ENCODE data around the gene FRZB.
"Not testable (repeated sequence)": the region's sequence is repeated elsewhere in the genome, so short reads cannot be mapped to it uniquely, and the experiment has no call there.

FRZB gene, protein sequence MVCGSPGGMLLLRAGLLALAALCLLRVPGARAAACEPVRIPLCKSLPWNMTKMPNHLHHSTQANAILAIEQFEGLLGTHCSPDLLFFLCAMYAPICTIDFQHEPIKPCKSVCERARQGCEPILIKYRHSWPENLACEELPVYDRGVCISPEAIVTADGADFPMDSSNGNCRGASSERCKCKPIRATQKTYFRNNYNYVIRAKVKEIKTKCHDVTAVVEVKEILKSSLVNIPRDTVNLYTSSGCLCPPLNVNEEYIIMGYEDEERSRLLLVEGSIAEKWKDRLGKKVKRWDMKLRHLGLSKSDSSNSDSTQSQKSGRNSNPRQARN

DNA sequence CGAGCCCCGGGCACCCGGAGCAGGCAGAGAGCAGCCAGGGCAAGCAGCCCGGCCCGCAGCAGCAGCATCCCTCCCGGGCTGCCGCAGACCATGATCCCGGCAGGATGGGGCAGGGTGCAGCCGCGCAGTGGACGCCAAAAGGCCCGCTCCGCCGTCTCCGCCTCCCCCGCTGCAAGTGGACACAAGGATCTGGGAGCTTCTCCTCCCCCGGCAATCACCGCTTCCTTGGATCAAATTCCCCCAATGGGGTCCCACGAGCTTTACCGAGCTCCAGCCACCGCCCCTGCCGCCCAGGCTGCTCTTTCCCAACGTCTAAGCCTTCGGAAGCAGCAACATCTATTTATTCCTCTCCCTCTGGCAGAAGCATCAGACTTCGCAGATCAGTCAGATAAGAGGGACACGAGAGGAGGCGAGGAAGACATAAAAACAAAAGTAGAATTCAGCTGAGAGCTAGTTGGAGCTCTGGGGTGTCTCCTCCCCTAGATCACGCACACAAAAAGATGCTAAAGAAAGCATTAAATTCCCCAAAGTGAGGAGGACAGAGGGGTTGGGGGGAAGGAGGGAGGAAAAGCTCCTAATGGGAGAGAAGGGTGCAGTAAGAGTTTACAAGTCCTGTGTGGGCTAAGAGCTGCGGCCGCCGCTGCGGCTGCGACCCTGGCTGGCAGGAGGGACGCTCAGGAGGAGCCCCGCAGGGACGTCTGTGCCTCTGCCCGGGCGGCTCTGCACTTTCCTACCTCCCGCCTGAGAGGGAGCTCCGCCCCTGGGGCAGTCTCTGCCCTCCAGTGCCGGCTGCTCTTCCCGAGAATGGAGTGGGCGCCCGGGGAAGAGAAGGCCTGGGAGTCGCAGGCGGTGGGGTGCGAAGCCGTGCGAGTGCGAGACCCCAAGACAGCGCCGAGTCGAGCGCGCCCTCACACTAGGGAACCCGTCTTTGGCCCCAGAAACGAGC is at the start of gene FRZB:
Gene FRZB (minus strand): TSS at position 177 of the 946 bp plus-strand sequence. CDS start 85 bp downstream, at position 92.
- no peak for DNase-seq

DNA sequence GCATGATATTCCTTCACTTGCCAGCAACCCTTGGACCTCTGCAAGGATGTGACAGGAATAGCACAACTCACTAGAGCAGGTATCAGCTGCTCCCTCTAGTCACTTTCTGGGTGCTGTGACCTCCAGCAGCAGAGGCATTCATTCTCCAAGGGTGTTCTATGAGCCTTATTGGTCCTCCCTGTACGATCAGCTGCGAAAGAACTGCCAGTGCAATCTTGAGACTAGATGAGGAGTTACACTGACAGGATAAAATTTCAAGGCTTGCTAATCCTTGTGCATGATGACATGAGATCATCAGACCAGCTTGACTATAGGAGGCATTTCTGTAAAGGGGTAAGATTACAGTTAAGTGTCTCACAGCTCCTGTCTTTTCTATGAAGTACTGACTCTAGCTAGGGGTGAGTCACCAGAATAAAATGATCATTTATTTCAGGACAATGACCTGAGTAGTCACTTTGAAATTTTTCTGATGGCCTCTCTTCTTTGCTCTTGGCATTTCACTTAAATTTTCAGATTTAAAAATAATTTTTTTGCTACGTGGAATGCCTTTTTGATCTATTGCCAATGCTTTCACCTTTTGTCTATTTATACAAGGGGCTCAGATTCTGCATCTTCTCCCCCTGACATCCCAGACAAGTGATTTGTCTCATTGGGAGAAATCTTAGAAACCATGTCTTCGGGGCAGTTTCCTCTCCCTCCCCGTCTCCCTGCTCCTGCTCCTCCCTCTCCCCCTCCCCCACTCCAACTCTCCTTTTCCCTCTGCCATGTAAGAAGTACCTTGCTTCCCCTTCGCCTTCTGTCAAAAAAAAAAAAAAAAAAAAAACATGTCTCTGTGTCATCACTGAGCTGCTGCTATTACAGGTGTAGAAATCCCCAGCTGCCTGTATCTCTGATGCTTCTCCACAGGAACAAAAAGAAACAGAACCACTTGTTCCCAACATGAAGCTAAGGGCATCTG is 49.2 kb upstream of the FRZB start:
- DNase-seq: no peak

DNA sequence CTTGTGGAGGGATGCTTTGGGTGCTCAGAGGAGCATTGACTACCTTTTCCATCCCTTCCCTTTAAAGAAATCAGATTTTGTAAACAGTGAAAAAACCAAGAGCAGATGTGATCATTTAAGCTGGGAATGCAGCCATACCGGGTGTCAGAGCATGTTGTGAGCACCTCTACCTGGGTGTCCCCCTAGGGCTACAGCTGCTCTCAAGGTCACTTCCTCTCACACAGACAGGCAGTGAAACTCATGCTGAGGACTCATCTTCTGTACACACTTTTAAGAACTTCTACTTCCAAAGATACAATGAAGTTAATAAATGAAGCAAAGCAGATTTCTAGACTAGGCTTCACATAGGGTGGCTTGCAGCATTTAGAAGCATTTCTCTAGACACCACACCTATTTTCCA is 48.4 kb upstream of the FRZB start:
- no peak for DNase-seq

DNA sequence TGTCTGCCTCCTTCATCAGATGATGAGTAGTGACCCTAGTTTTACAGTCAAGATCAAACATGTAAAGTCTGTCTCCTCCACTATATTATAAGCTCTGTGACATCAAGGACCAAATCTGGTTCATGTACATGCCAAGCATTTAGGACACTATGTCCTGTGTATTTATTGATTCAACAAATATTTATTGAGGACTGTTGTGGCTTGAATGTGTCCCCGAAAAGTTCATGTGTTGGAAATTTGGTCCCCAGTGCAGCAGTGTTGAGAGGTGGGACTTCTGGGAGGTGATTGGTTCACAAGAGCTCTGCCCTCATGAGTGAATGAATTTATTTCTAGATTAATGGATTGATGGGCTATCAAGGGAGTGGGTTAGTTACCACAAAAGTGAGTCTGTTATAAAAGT is 46.6 kb upstream of the FRZB start:
- DNase-seq: no peak

DNA sequence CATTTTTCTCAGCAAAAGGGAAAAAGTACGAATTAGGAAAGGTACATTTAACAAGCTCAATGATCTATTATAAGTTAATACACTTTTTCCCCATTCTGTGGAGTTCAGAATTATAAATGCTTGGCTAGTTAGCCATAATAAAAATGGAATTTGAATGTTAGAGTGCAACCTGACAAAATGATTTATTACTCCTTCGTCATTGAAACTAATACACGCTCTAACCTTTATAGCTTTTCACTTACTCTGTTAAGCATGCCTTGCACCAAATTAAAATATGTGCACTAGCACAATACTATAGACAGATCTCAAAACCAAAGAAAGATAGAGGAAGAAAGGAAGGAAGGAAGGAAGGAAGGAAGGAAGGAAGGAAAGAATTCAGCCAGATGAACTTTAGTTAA is 46.1 kb upstream of the FRZB start:
- DNase-seq: no peak

DNA sequence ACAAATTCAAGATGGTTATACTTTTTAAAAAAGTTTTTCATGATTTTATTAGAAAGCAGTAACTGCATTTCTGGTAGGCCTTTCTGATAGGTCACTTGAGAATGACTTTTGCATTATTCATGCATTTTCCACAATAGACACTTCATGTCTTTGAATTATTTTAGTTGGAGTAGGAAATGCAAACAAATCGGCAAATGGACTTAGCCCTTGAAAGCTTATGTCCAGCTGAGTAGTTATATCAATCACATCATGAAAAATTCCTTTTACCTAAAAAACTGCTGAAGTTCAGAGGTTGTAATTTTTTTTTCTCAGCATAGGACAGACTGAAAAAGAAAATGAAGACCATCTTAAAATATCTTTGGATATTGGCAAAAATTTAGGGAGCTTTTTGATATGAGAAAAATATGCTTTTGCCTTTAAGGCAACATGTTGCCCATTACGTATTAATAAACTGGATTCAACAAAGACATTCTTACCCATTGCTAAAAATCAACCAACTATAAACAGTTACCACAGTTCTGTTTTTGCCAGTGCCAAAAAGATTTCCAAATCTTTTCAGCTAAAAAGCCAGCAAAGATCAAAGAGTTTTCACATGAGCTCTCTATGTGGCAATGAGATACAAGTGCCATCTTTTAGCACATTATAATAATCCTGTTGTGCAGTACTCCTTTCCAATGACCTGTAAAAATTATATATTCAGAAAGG is 45.5 kb upstream of the FRZB start:
- no peak for DNase-seq

DNA sequence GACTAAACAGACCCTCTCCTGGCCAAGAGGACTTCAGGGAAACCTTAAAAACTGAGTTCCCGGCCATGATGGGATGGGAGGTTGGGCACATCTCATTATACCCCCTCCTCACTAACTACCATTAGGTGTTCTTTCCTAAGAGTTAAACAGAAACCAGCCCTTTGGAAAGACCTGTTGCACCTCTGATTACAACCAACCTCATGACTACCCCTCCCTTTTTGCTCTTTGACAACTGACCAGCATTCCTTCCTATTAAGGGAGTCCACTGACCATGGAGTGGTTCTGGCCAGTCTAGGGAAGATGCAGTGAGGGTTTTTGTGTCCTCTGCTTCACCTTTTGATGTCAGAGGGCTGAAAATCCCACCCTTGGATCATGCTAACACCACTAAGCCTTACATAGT is 44.5 kb upstream of the FRZB start:
- no peak for DNase-seq

DNA sequence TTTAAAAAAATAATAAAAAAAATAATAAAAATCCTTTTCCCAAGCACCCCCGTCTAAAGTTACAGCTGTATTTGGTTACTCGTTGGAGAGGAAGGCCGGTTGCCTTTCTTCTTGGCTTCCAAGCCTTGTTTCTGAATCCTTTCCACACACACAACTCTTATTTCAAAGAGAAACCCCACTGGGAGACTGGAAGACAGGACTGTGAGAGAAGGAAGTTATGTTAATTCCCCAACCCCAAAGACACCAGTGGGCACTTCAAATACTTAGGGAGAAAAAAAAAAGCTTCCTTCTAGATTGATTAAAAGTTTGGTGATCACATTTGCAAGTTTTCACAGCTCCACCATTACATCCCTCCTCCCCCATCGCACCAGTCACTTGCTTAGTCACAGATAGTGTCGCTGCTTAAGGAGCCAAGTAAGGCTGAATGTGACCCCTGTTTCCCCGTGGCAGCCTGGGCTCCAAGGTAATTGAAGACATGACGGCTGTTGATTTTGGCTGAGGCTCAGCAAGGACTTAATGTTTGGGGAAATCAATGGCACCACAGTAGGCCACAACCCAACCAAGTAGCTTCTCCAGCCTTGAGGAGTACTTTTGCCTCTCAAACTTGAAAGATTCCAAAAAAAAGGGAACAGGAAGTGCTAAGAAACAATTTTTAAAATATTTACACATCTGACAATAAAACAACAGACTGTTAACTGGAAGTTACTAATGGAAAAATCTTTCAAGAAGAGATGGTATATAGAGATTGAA is 40.8 kb upstream of the FRZB start:
- no peak for DNase-seq

DNA sequence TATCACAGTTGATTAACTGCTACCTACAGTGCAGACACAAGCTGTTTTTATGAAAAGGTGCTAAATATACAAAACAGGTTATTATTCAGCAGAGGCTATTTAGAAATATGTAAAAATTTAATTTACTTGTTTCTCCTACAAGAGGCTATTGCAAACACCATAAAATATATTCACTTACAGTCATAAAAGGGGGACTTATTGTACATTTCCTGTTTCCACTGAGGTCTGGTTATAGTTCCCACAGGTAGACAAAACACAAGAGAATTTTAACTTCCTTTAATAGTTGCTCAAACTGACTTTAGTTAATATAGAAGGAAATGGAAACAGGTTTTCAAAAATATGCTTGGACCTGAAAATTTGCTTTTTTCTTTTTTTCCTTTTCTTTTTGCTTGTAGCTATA is 40.0 kb upstream of the FRZB start:
- DNase-seq: no peak

DNA sequence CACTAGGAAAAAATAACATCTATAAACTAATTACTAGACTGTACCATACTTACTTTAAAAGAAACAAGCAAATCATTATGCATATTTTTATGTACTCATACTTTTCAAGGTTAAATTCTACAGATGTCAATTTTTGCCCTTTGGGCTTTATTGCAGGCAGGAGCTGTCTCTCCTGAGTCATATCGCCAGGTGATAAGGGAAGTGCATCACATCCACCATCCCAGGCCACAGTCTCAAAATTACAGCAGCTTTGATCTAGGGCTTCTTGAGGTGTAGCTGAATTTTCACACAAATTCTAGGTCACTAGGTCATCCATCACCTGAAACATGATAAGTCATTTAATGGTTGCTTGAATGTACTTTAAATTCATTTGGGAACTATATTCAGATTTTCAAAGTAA is 38.4 kb upstream of the FRZB start:
- no peak for DNase-seq

DNA sequence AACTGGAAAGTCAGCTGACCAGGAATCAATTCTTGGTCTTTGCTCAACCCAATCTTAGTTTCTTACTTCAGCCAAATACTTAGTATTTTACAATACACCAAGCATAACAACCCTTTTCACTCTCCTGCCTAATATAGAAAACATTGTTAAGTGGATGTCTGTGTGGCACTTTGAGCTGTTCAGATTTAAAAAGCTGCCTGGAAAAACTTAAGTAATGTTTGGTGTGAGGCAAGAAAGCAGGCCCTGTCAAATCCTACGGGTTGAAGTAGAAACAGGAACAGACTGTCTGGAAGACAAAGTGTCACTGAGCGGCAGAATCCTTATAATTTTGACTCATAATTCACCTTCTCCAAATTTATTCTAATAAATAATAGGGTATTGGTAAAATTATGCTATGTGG is 37.1 kb upstream of the FRZB start:
- DNase-seq: no peak

DNA sequence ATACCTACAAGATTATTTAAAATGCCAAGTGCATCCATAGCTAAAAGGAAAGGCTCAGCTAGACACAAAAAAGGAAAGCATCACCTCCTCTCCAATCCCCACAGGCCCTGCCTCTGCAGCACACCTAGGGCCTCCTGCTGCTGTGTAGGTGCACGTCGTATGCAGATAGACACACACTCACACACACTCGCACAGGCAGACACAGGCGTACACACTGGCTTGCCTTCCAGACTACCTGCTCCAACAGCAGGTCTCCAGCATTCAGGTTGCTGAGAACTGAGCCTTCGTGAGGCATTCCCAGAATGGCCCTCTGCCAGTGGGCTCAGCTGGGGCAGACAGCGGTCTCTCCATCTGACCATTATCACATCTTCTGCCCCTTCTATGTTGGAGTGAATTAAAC is 35.3 kb upstream of the FRZB start:
- DNase-seq: no peak

DNA sequence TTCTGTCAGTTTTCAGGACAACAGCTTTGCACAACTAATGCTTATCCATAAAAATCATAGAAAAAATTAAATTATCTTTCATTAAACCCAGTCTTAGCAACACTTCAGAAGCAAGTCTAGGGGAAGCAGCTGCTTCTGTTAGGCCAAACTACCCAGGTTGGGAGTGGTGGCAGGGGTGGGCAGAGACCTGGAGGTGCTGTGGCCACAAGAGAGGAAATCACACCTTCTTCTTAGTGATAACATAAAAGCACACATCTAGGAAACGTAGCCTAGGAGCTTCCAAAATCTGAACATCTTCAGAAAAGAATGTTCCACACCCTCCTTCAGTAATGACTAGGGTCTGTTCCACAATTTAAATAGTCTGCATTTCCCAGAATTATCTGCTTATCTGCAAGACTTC is 32.3 kb upstream of the FRZB start:
- no peak for DNase-seq

DNA sequence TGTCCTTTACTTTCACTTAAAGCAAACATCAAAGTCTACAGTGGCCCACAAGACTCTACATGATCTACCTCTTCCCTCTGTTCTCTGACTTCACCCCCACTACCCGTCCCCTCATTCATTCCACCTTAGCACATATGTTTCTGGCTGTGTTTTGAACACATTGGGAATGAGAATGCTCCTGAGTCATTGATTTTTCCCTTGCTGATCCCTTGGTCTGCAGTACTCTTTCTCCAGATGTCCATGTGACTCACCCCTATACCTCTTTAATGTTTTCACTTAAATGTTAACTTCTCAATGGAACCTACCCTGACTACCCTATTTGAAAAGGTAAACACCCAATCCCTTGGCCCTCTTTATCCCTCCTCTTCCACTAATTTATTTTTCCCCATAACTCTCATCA is 30.7 kb upstream of the FRZB start:
- DNase-seq: no peak

DNA sequence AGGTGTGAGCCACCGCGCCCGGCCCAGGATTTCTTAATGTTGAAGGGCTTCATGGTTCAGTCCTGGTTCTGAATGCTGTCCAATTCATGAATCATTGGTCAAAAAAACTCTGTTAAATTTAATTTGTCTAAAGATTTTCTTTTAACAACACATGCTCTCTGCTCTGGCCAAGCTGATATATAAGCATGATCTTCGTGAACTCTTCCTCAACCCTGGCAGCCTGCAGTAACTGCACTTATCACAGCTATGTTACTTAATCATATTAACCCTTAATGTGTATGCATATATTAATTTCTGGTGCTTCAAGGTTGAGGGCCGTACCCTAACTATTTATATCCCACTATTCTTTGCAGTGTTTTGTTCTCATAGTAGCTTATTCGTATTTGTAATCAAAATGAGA is 29.4 kb upstream of the FRZB start:
- no peak for DNase-seq

DNA sequence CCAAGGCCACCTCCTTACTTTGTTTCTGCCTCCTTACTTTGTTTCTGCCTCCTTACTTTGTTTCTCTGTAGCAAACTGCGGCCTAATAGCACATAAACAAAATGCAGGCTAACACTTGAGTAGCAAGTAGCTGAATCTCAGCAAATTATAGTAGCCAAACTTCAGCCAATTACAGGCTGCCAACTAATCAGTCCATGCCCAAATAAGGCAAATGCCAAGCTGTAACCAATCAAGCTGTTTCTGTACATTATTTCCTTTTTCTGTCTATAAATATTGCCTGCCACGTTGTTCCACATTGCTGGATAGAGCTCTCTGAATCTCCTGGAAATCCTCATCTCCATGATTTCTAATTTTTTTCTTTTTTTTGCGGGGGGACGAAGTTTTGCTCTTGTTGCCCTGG is 28.7 kb upstream of the FRZB start:
- DNase-seq: no peak

DNA sequence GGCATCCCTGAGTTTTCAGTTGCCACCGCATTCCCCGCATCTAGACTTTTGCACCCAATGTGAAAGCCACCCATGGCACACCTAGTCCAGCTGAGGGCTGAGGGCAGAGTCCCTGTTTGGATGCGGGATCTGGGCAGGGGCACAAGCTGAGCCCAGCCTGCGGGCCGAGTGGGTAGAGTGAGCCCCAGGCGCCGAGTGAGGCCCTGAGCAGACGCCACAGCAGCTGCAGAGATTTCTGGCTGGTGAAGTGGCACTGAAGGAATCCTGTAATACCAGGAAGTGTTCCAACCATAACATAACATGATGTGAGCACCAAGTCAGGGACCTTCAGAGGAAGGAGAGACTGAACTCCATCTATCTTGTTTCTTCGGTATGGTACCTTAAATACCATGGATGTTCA is 27.7 kb upstream of the FRZB start:
- DNase-seq: no peak

DNA sequence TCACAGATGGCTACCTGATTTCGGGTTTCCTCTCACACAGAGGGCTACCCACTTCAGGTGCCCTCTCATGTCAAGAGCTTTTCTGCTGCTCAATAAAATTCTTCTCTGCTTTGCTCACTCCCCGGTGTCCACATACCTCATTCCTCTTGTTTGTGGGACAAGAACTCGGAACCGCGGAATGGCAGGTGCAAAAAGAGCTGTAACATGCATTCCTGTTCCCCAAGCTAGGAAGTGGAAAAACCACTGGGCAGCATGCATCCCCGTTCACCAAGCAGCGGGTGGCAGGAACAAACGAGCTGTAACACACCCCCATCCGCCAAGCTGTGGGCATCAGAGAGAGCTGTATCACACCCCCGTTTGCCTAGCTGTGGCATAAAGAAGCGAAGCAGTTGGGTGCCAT is 27.2 kb upstream of the FRZB start:
- DNase-seq: no peak

DNA sequence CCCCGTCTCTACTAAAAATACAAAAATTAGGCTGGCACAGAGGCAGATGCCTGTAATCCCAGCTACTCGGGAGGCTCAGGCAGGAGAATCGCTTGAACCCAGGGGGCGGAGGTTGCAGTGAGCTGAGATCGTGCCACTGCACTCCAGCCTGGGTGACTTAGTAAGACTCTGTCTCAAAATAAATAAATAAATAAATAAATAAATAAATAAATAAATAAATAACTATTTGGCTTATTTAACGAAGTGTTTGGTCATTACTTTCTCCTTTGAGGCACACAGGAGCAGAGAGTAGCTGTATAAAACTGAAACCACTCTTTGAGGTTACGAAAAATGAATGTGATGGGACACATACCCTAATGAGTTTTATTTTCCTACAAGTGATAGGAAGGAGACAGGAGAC is 26.6 kb upstream of the FRZB start:
- DNase-seq: not testable (repeated sequence)

DNA sequence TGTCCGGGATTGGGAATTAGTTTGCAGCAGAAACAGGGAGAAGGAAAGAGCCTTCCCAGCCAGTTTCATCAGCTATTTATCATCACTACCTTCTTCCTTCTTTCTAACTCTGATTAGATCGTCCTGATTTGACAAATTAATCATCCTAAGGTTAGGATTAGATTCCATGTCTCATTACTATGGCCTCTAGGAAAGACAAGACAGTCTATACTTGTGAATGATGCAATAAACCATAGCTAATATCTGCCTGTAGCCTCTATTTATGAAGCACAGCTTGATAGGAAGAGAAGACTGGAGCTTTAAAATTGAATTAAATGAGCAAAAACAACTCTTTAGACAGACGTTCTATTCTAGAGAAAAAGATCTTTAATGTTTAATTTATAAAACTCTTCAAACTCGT is 25.2 kb upstream of the FRZB start:
- no peak for DNase-seq

DNA sequence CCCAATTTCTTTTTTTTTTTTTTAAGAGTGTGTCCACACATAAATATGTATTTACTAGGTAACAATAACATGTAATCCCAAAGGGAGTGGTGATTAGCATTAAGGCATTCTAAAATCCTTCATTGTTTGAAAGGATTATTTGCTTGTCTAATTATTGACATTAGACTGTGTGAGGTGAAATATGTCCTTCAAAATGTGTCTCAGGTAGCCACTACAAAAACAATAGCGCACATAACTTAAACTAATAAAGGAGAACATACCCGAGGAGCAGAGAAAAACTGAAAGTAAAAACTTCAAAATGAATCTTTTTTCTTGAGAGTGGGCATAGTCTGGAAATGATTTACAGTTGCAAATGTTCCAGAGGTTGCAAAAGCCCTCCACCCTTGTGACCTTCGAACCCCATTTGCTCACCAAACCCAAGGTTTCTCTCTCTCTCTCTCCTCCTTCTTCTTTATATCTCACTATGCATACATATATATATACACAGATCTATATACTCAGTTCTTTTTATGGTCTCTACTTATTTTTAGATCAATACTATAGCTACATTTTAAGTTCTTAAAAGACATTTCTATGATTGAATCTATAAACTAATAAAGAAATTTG is 24.4 kb upstream of the FRZB start:
- DNase-seq: no peak
